HG03045 (cell line): Measurements from ENCODE around the gene PSMD4.

Source experiments
- ATAC-seq: cut with Tn5 transposase; IDR thresholded peaks from one replicate; pipeline ENCODE4 v1.9.1; 2021; ENCODE audit warnings: mild to moderate bottlenecking, moderate library complexity; ENCODE audit not compliant: unreplicated experiment

The PSMD4 gene

DNA sequence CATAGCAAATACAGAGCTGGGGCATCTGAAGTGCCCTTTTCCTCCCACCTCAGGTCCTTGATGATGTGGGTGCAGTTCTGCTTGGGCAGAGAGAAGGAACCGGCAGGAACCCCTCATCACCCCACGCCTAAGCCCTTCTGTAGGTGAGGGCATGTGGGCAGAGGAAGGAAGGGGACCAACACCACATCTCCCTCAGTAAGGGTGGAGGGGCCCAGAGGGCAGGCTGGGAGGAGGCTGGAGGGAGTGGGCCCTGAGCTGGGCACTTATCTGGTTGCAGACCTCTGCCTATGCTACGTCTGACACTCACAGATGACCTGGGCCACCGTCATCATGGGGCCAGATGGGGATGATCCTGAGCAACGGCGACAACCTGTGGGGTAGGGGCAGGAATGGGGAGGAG is 38.6 kb downstream of the PSMD4 start:
- no peak for ATAC-seq

DNA sequence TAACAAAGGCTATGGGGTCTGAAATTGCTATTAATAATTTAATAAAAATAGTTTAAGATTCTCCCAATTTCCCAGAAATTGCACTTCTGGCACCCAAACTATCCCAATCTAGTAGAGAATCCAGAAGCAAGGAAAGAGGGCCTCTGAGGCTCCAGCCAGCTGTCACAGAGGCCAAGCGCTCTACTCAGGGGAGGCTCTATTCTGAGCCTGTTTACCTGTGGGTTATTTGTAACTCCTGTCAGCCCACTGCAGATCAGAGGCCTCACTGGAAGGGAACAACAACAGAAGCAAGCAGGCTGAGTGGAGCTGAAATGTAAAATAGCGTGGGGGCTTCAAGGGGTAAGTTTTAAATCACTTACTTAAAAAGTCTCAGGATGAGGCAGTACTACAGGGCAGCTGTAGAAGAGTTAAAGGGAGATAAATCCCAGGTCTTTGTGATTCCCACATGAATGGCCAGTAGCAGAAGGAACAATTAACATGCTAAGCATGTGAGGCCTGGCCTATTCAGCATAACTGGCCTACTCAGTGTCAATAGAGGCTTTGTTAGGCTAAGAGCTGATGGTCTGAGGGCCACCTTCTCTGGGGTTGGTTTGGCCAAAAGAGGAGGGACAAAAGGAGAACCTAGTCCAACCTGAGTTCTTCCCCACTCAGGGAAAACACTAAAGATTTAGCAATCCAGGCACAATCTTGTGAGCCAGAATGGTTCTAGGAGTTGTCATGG is 40.4 kb downstream of the PSMD4 start:
- no peak for ATAC-seq

DNA sequence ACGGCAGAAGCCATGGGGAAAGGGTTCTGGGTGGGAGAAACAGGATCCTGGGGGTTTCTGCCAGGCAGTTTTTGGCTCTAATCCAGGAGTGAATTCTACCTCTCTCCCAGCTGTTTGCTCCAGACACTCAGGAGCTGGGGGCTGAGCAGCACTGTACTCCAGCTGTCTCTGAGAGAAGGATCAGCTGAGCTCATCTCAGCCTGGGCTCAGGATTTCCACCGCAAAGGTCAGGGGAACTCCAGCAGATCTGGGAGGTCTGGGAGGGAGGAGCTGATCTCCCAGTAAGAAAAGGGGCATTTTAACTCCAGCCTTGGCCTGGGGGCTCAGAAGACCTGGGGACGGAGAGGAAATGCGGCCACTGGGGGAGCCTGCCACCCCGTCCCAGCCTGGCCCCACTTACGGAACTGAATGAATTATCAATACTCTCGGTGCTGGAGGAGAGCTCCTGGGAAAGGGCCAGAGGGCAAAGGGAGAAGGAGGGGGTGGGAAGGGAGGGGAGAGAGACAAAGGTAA is 55.3 kb downstream of the PSMD4 start:
- ATAC-seq, result no peak

DNA sequence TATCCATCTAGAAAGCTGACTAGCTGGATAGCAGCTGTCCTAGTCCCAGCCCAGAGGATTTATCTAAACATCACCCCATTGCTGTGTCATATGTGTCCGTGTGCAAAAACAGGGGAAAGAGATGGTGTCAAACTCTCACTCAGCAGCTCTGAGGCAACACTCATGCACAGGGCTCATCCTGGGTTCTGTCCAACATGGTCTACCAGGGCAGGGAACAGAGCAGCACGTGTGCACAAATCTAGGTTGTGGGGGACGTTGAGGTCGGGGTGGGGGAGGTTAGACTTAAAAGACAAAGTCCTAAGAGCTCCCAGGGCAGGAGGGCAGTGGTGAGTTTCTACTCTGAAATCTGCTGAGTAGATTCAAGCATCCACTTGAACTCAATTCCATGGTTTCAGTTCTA is 56.5 kb downstream of the PSMD4 start:
- no peak for ATAC-seq

DNA sequence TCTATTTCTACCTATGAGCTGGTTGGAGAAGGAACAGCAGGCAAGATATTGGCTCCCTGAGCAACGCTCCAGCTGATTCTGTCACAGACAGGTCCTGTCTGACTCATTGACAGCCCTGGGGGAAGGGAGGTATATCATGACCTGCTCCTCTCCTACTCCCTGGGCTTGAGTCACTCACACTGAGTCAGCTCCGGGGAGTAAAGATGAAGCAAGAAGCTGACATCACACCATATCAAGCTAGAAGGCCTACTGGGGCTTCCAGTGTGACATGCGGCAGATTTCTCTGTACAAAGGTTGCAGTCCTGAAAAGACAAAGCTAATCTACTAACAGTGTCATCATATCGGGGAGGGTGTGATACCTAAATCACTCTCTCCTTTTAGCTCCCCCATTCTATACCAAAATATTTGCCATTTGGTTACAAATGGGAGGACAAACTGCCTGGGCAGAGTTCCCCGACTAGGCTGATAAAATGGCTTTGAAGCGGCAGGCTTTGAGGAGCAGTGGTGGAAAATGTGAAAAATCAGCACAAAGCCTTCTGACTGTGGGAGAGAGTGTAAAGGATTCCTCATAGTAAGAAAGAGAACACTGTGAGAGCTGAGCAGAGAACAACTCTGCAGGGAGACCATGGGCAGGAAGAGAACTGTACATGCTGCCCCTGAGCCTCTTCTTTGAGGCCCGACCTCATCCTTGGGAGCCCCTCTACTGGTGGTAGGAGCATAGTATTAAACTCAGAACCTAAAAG is 57.2 kb downstream of the PSMD4 start:
- no peak for ATAC-seq

DNA sequence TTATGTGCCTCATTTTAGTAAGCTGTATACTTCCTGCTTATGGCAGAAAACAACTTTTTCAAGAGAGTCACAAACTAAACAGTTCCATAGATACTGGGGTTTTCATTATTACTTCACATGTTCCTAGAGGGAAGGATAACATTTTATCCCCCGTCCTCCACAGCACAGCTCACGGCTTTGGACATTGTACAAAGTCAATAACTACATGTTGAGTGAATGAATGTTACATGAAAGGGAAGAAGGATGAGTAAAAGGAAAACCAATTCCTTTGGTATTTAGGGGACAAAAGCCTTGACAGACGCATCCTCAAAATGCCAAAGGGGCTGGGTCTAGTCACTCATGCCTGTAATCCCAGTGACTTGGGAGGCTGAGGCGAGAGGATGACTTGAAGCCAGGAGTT is 57.9 kb downstream of the PSMD4 start:
- ATAC-seq, result no peak

DNA sequence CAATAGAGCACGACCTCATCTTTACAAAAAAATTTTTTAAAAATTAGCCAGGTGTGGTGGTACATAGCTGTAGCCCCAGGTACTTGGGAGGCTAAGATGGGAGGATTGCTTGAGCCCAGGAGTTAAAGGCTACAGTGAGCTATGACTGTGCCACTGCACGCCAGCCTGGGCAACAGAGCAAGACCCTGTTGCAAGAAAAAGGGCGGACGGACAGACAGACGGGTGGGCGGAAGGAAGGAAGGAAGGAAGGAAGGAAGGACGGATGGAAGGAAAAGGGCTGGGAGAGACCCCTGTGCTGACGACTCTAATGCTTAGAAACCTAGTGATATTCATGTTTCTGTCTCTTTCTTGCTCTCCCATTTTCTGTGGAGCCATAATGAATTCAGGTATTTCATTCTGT is 58.3 kb downstream of the PSMD4 start:
- no peak for ATAC-seq

DNA sequence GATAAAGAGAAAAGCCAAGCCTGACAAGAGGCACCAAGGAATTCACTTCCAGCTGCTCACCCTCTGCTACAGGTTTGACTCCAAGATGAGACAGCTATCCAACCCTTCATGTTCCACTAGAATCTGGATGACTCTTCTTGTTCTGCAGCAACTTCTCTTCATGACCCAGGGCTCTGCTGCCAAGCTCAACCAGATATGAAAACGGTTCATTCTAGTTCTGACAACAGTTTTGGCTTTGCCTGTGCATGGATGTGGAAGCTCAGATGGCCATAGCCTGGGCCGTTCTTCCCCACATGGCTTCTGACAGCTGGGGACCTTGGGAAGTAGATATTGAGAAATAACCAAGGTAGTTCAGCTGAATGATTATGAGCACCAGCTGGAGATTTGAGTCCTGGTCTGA is 59.0 kb downstream of the PSMD4 start:
- ATAC-seq, result no peak

DNA sequence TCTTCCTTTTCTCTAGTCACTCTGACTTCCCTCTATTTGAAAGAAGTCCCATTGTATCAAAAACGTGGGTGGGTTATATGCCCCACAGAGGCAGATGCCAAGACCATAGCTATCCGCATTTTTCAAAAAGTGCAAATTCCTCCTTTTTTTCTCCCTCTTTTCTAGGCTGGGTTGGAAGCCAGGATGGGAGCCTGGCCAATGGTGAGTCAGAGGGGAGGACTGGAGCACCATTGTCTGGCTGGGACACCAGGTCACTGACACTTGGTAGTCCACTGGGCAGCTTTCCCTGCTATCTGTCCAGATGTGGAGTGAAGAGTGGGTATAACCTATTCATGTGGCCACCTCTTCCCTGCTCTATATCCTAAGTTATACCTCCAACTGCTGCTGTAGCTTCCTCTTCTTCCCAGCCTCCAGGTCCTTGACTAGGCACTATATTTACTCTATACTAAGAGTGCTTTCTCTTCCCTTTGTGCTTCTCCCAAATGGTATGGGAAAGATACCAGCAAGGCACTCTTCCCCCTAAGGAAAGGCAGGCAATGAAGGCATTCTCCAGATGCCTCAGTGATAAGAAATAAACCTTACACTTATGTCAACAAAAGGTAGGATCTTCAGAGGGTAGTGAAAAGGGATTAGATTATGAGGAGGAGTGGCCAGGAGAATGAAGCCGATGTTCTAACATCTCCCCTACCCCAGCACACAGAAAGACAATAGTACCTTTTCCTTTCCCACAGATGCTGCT is 59.8 kb downstream of the PSMD4 start:
- no peak for ATAC-seq

DNA sequence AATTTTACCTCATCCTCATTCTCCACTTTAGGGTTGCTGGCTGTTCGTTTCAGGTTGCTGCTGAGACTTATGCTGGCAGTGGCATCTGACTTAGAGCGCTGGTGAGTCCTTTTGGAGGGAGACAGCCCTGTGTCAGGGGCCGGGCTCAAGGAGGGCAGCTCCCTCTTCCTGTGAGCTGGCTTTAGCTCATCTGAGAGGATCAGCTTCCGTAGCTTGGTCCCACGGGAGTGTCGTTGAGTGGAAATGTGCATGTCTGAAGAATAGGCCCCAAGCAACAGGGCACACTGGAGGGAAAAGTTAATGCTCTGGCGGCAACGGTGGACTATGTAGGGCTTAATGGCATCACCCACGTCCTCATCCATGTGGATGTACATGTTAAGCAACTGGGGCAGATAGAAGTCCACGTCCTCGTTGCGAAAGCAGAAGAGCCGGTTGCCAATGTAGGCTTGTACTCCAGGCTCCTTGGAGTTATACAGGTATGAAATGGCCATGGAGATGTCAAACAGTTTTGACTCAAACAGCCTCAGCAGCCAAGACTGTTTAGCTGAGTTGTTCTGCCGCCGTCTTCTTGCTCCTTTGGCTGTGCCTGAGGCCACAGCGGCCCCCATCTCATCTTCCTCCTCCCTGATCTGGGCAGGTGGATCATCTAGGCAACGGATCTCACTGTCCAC is 61.2 kb downstream of the PSMD4 start:
- no peak for ATAC-seq
